H9 (cell line): ENCODE data around the gene TMPRSS9. TPM values are rescaled to one million over a fixed set of nuclear protein-coding genes. Genes with fewer than 3 reads are reported as not detected.

Experiments used
- DNase-seq: peaks from one replicate; pipeline ENCODE4 v3.0.0-alpha.2; 2017
- H2AFZ ChIP-seq: one replicate; pipeline ENCODE4 v1.6.1; 2013; ENCODE audit warnings: mild to moderate bottlenecking, low read length, control low read depth, moderate library complexity
- H2AK5ac ChIP-seq: 2 replicates; pipeline ENCODE4 v1.6.1; 2013; ENCODE audit warnings: low read length, control low read depth, mixed read lengths; ENCODE audit not compliant: insufficient read length
- H2BK120ac ChIP-seq: one replicate; pipeline ENCODE4 v1.6.1; 2013; ENCODE audit warnings: low read depth, mild to moderate bottlenecking, low read length, control low read depth, inconsistent platforms; ENCODE audit not compliant: poor library complexity, severe bottlenecking
- H2BK12ac ChIP-seq: 2 replicates; pipeline ENCODE4 v1.6.1; 2013; ENCODE audit warnings: low read length, control low read depth, mixed read lengths, low read depth; ENCODE audit not compliant: insufficient read length
- H2BK15ac ChIP-seq: 2 replicates; pipeline ENCODE4 v1.6.1; 2013; ENCODE audit warnings: low read depth, low read length, control low read depth
- H2BK20ac ChIP-seq: one replicate; pipeline ENCODE4 v1.6.1; 2013; ENCODE audit warnings: low read depth, mild to moderate bottlenecking, low read length, control low read depth, inconsistent platforms; ENCODE audit not compliant: poor library complexity, severe bottlenecking
- H2BK5ac ChIP-seq: 2 replicates; pipeline ENCODE4 v1.6.1; 2013; ENCODE audit warnings: low read length, control low read depth, mixed read lengths; ENCODE audit not compliant: insufficient read length
- H3K14ac ChIP-seq: 2 replicates; pipeline ENCODE4 v1.6.1; 2013; ENCODE audit warnings: low read length, control low read depth; ENCODE audit not compliant: insufficient read depth
- H3K18ac ChIP-seq: 2 replicates; pipeline ENCODE4 v1.6.1; 2013; ENCODE audit warnings: low read depth, mild to moderate bottlenecking, mixed read lengths, low read length, control low read depth; ENCODE audit not compliant: insufficient read length
- H3K23ac ChIP-seq: 2 replicates; pipeline ENCODE4 v1.6.1; 2013; ENCODE audit warnings: low read length, control low read depth, mixed read lengths, low read depth; ENCODE audit not compliant: insufficient read length
- H3K23me2 ChIP-seq: 2 replicates; pipeline ENCODE4 v1.6.1; 2013; ENCODE audit warnings: low read depth, mild to moderate bottlenecking, mixed read lengths, low read length, control low read depth; ENCODE audit not compliant: insufficient read length, poor library complexity, severe bottlenecking
- H3K27ac ChIP-seq: 2 replicates; pipeline ENCODE4 v1.5.1; 2013; ENCODE audit warnings: low read length, control low read depth, mixed read lengths, low read depth; ENCODE audit not compliant: insufficient read length
- H3K27me3 ChIP-seq: 2 replicates; pipeline ENCODE4 v1.6.1; 2013; ENCODE audit warnings: low read length, control low read depth, inconsistent platforms; ENCODE audit not compliant: insufficient read depth
- H3K4ac ChIP-seq: 2 replicates; pipeline ENCODE4 v1.6.1; 2013; ENCODE audit warnings: low read depth, mild to moderate bottlenecking, control low read depth, inconsistent platforms, low read length, moderate library complexity
- H3K4me1 ChIP-seq: 2 replicates; pipeline ENCODE4 v1.6.1; 2013; ENCODE audit warnings: low read length, control low read depth, inconsistent platforms; ENCODE audit not compliant: insufficient read depth
- H3K4me2 ChIP-seq: 2 replicates; pipeline ENCODE4 v1.6.1; 2013; ENCODE audit warnings: low read length, control low read depth, mixed read lengths; ENCODE audit not compliant: insufficient read length, insufficient read depth
- H3K56ac ChIP-seq: 2 replicates; pipeline ENCODE4 v1.6.1; 2013; ENCODE audit warnings: low read depth, mild to moderate bottlenecking, mixed read lengths, low read length, control low read depth; ENCODE audit not compliant: insufficient read length
- H3K79me1 ChIP-seq: 2 replicates; pipeline ENCODE4 v1.6.1; 2013; ENCODE audit warnings: low read depth, mild to moderate bottlenecking, moderate library complexity, low read length, control low read depth, inconsistent platforms; ENCODE audit not compliant: insufficient read depth, poor library complexity, severe bottlenecking
- H3K79me2 ChIP-seq: 2 replicates; pipeline ENCODE4 v1.6.1; 2013; ENCODE audit warnings: low read length, control low read depth, inconsistent platforms; ENCODE audit not compliant: insufficient read depth
- H3K9ac ChIP-seq: 2 replicates; pipeline ENCODE4 v1.6.1; 2013; ENCODE audit warnings: low read length, control low read depth, mixed read lengths; ENCODE audit not compliant: insufficient read length; ENCODE audit errors: extremely low read depth
- H3K9me3 ChIP-seq: one replicate; pipeline ENCODE4 v1.6.1; 2013; ENCODE audit warnings: low read depth, low read length, inconsistent platforms; ENCODE audit not compliant: control insufficient read depth
- H3T11ph ChIP-seq: one replicate; pipeline ENCODE4 v1.6.1; 2013; ENCODE audit warnings: mild to moderate bottlenecking, low read length, control low read depth, inconsistent platforms
- H4K20me1 ChIP-seq: one replicate; pipeline ENCODE4 v1.6.1; 2013; ENCODE audit not compliant: control insufficient read depth, insufficient read length, insufficient read depth
- H4K5ac ChIP-seq: 2 replicates; pipeline ENCODE4 v1.6.1; 2013; ENCODE audit warnings: low read depth, mild to moderate bottlenecking, mixed read lengths, low read length, control low read depth; ENCODE audit not compliant: insufficient read length
- H4K8ac ChIP-seq: replicated peaks from 2 replicates; pipeline ENCODE4 v1.6.1; 2013; ENCODE audit warnings: low read length, control low read depth, mixed read lengths, low read depth; ENCODE audit not compliant: insufficient read length
- H4K91ac ChIP-seq: 2 replicates; pipeline ENCODE4 v1.6.1; 2013; ENCODE audit warnings: low read depth, mild to moderate bottlenecking, moderate library complexity, mixed read lengths, low read length, control low read depth; ENCODE audit not compliant: insufficient read length
- H3K27ac Mint-ChIP-seq, 3 experiments: 2 replicates in 2 of 3; 3 replicates in 1 of 3; pipeline ENCODE4 v1.8.0; 2020 to 2021; ENCODE audit warnings: mixed read lengths in 3 of 3, mild to moderate bottlenecking in 1 of 3, moderate library complexity in 1 of 3
- H3K27me3 Mint-ChIP-seq: 2 replicates; pipeline ENCODE4 v1.8.0; 2021; ENCODE audit warnings: low read depth, mild to moderate bottlenecking, moderate library complexity, mixed read lengths
- H3K36me3 Mint-ChIP-seq, 3 experiments: 2 replicates in 2 of 3; 3 replicates in 1 of 3; pipeline ENCODE4 v1.8.0; 2020 to 2021; ENCODE audit warnings: low read depth in 3 of 3, mixed read lengths in 3 of 3; ENCODE audit not compliant: insufficient read depth in 1 of 3
- H3K4me1 Mint-ChIP-seq, 2 experiments: 2 replicates each; pipeline ENCODE4 v1.8.0; 2020; ENCODE audit warnings: mixed read lengths in 2 of 2
- H3K4me3 Mint-ChIP-seq, 2 experiments: 2 replicates in 1 of 2; 3 replicates in 1 of 2; pipeline ENCODE4 v1.8.0; 2020 to 2021; ENCODE audit warnings: mild to moderate bottlenecking in 2 of 2, mixed read lengths in 2 of 2, moderate library complexity in 1 of 2
- H3K9me3 Mint-ChIP-seq, 2 experiments: 2 replicates in 1 of 2; 3 replicates in 1 of 2; pipeline ENCODE4 v1.8.0; 2020; ENCODE audit warnings: mild to moderate bottlenecking in 2 of 2, mixed read lengths in 2 of 2, moderate library complexity in 1 of 2
- WGBS: extraction: QIAGEN DNeasy Blood & Tissue Kit; methylation state at CpG from one replicate; pipeline ENCODE4 v1.1.7; 2013; ENCODE audit warnings: missing lambda C conversion rate, low lambda C conversion rate, mixed read lengths; ENCODE audit not compliant: insufficient read length; ENCODE audit errors: extremely low coverage; 5-methylcytosine and 5-hydroxymethylcytosine counted together
- total RNA-seq: library from RNA; stranded (reverse); gene quantifications from 2 replicates; pipeline ENCODE4 v1.2.1, GENCODE V29; 2021
- TF ChIP-seq, protein P1 (sequence below): fragments of 200-600 bp; sonication (generic); conservative IDR thresholded peaks from 3 replicates; pipeline ENCODE4 v1.8.0; 2021; ENCODE audit warnings: antibody characterized with exemption, mild to moderate bottlenecking

TMPRSS9 gene
- total RNA-seq, 1 experiment from 2014 or later: 0.24 TPM

DNA sequence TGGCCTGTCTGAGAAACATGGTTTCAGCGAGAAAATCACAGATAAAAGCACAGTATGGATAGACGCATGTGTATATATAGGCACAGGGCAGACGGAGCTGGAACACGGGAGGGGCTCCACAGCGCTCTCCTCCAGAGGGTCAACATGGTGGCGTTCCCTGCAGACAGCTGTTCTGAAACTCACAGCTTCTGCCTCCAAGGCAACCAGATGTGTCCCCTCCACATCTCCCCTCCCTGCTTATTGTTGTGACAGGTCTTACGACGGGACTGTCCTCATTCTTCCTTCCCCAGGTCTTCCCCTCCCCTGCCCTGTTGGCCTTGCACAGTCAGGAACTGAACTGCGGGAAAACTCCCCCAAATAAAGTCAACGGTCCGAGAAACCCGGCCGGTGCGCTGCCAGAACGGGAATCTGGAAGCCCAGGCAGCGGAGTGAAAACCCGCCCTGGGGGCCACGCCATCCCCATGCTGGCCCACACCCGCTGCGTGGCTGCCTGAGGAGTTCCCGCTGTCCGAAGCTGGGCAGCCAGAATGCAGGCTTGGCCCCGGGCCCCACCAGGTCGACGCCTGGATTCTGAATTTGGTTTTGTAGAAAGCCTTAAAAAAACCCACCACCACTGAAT is 70.0 kb downstream of the TMPRSS9 start:
- H3K79me2 ChIP-seq: peaks cover 2% of the 10 kb centered on the region; the same call in 1 of the 2 replicates
- no CpG with 5 or more reads among the region's 25 CpGs for WGBS
- DNase-seq: no peak

More for the DNA sequence above, 70.0 kb downstream of the TMPRSS9 start:
- H3K9ac ChIP-seq: no peak overlapping the region
- H3K27ac Mint-ChIP-seq: peak overlapping the region in 1 of 3 experiments; percentile 76; a peak in 2 of 7 replicates
- no peaks in the 10 kb centered on the region for H3K79me1 ChIP-seq
- H3K36me3 Mint-ChIP-seq: peaks cover 9 to 44% (median 39%) of the 10 kb centered on the region in 3 experiments; a peak in 6 of 7 replicates
- H4K8ac ChIP-seq: no peak overlapping the region
- no peak overlapping the region for H2BK12ac ChIP-seq
- no peaks in the 10 kb centered on the region for H4K20me1 ChIP-seq
- H3K23me2 ChIP-seq: peaks cover 9% of the 10 kb centered on the region
- H3K4me1 Mint-ChIP-seq: peaks cover 16 to 26% of the 10 kb centered on the region in 2 experiments
- H3K18ac ChIP-seq: no peak overlapping the region
- no peak overlapping the region for H2BK20ac ChIP-seq
- no peak overlapping the region for H3K56ac ChIP-seq
- H3K9me3 ChIP-seq: no peaks in the 10 kb centered on the region
- TF ChIP-seq, protein P1, sequence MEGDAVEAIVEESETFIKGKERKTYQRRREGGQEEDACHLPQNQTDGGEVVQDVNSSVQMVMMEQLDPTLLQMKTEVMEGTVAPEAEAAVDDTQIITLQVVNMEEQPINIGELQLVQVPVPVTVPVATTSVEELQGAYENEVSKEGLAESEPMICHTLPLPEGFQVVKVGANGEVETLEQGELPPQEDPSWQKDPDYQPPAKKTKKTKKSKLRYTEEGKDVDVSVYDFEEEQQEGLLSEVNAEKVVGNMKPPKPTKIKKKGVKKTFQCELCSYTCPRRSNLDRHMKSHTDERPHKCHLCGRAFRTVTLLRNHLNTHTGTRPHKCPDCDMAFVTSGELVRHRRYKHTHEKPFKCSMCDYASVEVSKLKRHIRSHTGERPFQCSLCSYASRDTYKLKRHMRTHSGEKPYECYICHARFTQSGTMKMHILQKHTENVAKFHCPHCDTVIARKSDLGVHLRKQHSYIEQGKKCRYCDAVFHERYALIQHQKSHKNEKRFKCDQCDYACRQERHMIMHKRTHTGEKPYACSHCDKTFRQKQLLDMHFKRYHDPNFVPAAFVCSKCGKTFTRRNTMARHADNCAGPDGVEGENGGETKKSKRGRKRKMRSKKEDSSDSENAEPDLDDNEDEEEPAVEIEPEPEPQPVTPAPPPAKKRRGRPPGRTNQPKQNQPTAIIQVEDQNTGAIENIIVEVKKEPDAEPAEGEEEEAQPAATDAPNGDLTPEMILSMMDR: no peak
- peaks cover 3% of the 10 kb centered on the region for H3K27me3 Mint-ChIP-seq
- no peak overlapping the region for H3K4me2 ChIP-seq
- H2AK5ac ChIP-seq: no peak overlapping the region
- H2BK15ac ChIP-seq: no peak overlapping the region
- H3K14ac ChIP-seq: no peak overlapping the region
- no peak overlapping the region for H3T11ph ChIP-seq
- H3K4ac ChIP-seq: no peak overlapping the region
- no peak overlapping the region for H2AFZ ChIP-seq
- no peak overlapping the region; a peak in 1 of 5 replicates for H3K4me3 Mint-ChIP-seq
- no peak overlapping the region for H2BK120ac ChIP-seq
- no peak overlapping the region for H3K27ac ChIP-seq
- no peak overlapping the region for H4K5ac ChIP-seq
- H4K91ac ChIP-seq: no peak overlapping the region
- no peaks in the 10 kb centered on the region for H3K27me3 ChIP-seq
- no peak overlapping the region for H2BK5ac ChIP-seq
- no peaks in the 10 kb centered on the region; the same call in 1 of the 2 replicates for H3K4me1 ChIP-seq
- H3K23ac ChIP-seq: no peak overlapping the region
- no peaks in the 10 kb centered on the region for H3K9me3 Mint-ChIP-seq
